Measurements from ENCODE around the gene SF1. TPM values are rescaled to one million over a fixed set of nuclear protein-coding genes. Genes with fewer than 3 reads are reported as not detected.

Gene SF1
- total RNA-seq, 1 donor from 2014 or later = 277 TPM

- no peak for DNase-seq (ENCODE audit: extremely low read depth, low read depth, low spot score)
Observed at GRCh38 chr11:64750361-64751054, 27.8 kb downstream of the SF1 start.

- DNase-seq (ENCODE audit: extremely low read depth, low read depth, low spot score) = no peak
Observed at GRCh38 chr11:64747961-64748665, 30.2 kb downstream of the SF1 start.

- no peak for DNase-seq (ENCODE audit: extremely low read depth, low read depth, low spot score)
Observed at GRCh38 chr11:64746486-64746885, 31.9 kb downstream of the SF1 start.

- DNase-seq (ENCODE audit: extremely low read depth, low read depth, low spot score) = no peak
Observed at GRCh38 chr11:64745521-64746328, 32.6 kb downstream of the SF1 start.

GRCh38 chr11:64745189-64745520 is 33.2 kb downstream of the SF1 start:
- DNase-seq (ENCODE audit: extremely low read depth, low read depth, low spot score) = no peak

- no peak for DNase-seq (ENCODE audit: extremely low read depth, low read depth, low spot score)
Observed at GRCh38 chr11:64744544-64745188, 33.7 kb downstream of the SF1 start.

- DNase-seq (ENCODE audit: extremely low read depth, low read depth, low spot score) = no peak
Observed at GRCh38 chr11:64743591-64744543, 34.5 kb downstream of the SF1 start, which contains the start of gene RASGRP2. Gene RASGRP2 (minus strand): TSS chr11:64744142. CDS start chr11:64742866, 1,276 bp downstream.

- no peak for DNase-seq (ENCODE audit: extremely low read depth, low read depth, low spot score)
Observed at GRCh38 chr11:64742889-64743590, 35.3 kb downstream of the SF1 start.

GRCh38 chr11:64742087-64742888 is 36.1 kb downstream of the SF1 start:
- DNase-seq (ENCODE audit: extremely low read depth, low read depth, low spot score) = no peak

GRCh38 chr11:64741375-64742086 is 36.8 kb downstream of the SF1 start:
- no peak for DNase-seq (ENCODE audit: extremely low read depth, low read depth, low spot score)

- DNase-seq (ENCODE audit: extremely low read depth, low read depth, low spot score) = no peak
Observed at GRCh38 chr11:64739871-64740270, 38.5 kb downstream of the SF1 start.

- DNase-seq (ENCODE audit: extremely low read depth, low read depth, low spot score) = no peak
Observed at GRCh38 chr11:64736654-64737053, 41.7 kb downstream of the SF1 start.

- DNase-seq (ENCODE audit: extremely low read depth, low read depth, low spot score) = no peak
Observed at GRCh38 chr11:64735725-64736259, 42.5 kb downstream of the SF1 start.

GRCh38 chr11:64734811-64735724 is 43.3 kb downstream of the SF1 start:
- DNase-seq (ENCODE audit: extremely low read depth, low read depth, low spot score) = no peak

- DNase-seq (ENCODE audit: extremely low read depth, low read depth, low spot score) = no peak
Observed at GRCh38 chr11:64731601-64732000, 46.7 kb downstream of the SF1 start.

- DNase-seq (ENCODE audit: extremely low read depth, low read depth, low spot score) = no peak
Observed at GRCh38 chr11:64729851-64730382, 48.4 kb downstream of the SF1 start.
